OCI-LY7 (cell line): ENCODE measurements around the gene TCEAL5. TPM values are rescaled to one million over a fixed set of nuclear protein-coding genes. Genes with fewer than 3 reads are reported as not detected.

Source experiments
- total RNA-seq, 2 experiments: library from RNA; depleted of rRNA in 1 of 2; stranded (reverse); fragments of >200 nt in 1 of 2; shearing (Covaris generic) in 1 of 2; gene quantifications; 2 replicates each; pipeline ENCODE4 v1.2.3, GENCODE V29; 2014 to 2022

TCEAL5 gene
- total RNA-seq, 2 experiments from 2014 or later: not detected

Other genes with a start within 250 kb of the TCEAL5 start
- gene BEX1, start 212.6 kb downstream of the TCEAL5 start, total RNA-seq (2014; rRNA removed; shearing (Covaris generic)): not detected in 2 replicates
- not detected in 2 replicates for gene BEX1, start 212.6 kb downstream of the TCEAL5 start, total RNA-seq (2022)
- not detected in 2 replicates for gene NXF3, start 183.6 kb downstream of the TCEAL5 start, total RNA-seq (2014; rRNA removed; shearing (Covaris generic))
- gene NXF3, start 183.6 kb downstream of the TCEAL5 start, total RNA-seq (2022): not detected in 2 replicates
- not detected in 2 replicates for gene BEX4, start 61.6 kb downstream of the TCEAL5 start, total RNA-seq (2014; rRNA removed; shearing (Covaris generic))
- gene BEX4, start 61.6 kb downstream of the TCEAL5 start, total RNA-seq (2022): not detected in 2 replicates
- gene TCEAL8, start 21.6 kb downstream of the TCEAL5 start, total RNA-seq (2014; rRNA removed; shearing (Covaris generic)): 26.8 and 33.9 TPM in 2 replicates
- 31.2 and 32.6 TPM in 2 replicates for gene TCEAL8, start 21.6 kb downstream of the TCEAL5 start, total RNA-seq (2022)
- gene BEX2, start 34.2 kb upstream of the TCEAL5 start, total RNA-seq (2014; rRNA removed; shearing (Covaris generic)): 4.9 and 7.5 TPM in 2 replicates
- gene BEX2, start 34.2 kb upstream of the TCEAL5 start, total RNA-seq (2022): 4.4 and 5.7 TPM in 2 replicates
- gene TCEAL7, start 53.5 kb upstream of the TCEAL5 start, total RNA-seq (2014; rRNA removed; shearing (Covaris generic)): not detected in 2 replicates
- not detected in 2 replicates for gene TCEAL7, start 53.5 kb upstream of the TCEAL5 start, total RNA-seq (2022)
- 1.2 and 2.0 TPM in 2 replicates for gene TCEAL9, start 79.8 kb upstream of the TCEAL5 start, total RNA-seq (2014; rRNA removed; shearing (Covaris generic))
- not detected in 2 replicates for gene TCEAL9, start 79.8 kb upstream of the TCEAL5 start, total RNA-seq (2022)
- not detected in 2 replicates for gene BEX3, start 99.8 kb upstream of the TCEAL5 start, total RNA-seq (2014; rRNA removed; shearing (Covaris generic))
- not detected in 2 replicates for gene BEX3, start 99.8 kb upstream of the TCEAL5 start, total RNA-seq (2022)
- gene RAB40A, start 242.7 kb upstream of the TCEAL5 start, total RNA-seq (2014; rRNA removed; shearing (Covaris generic)): 0.10 and 0.50 TPM in 2 replicates
- gene RAB40A, start 242.7 kb upstream of the TCEAL5 start, total RNA-seq (2022): 0.38 and 0.66 TPM in 2 replicates